Pancreas (tissue), 10 donors: ENCODE results near the gene OGFR. TPM values are rescaled to one million over a fixed set of nuclear protein-coding genes. Genes with fewer than 3 reads are reported as not detected.

Source experiments
- ATAC-seq, 4 donors: fragments of 200-7000 bp; cut with Tn5 transposase; one replicate each; pipeline versions ENCODE4 v1.8.0 to v1.9.1; 2020; ENCODE audit warnings: mild to moderate bottlenecking in 4 of 4, moderate library complexity in 4 of 4
- DNase-seq, 6 donors: peaks; one replicate each; pipeline ENCODE4 v3.0.0-alpha.2; 2020
- FAIRE-seq: peaks from 2 replicates; lab custom pipeline; 2012; peaks lifted over from hg19 to GRCh38; lab: Jason Lieb, UNC
- H3K27ac ChIP-seq, 4 donors: fragments of 200-600 bp; sonication (generic); 1 replicate in 3 of 4; 2 replicates in 1 of 4; pipeline versions ENCODE4 v1.5.0 to v1.8.0; 2020
- H3K27me3 ChIP-seq, 4 donors: fragments of 200-600 bp; one replicate each; pipeline ENCODE4 v1.8.0; 2021
- H3K36me3 ChIP-seq, 3 donors: fragments of 200-600 bp; sonication (generic) in 1 of 3; one replicate each; pipeline versions ENCODE4 v1.5.0 to v1.8.0; 2020 to 2021
- H3K4me1 ChIP-seq, 3 donors: fragments of 200-600 bp; one replicate each; pipeline ENCODE4 v1.8.0; 2021
- H3K4me3 ChIP-seq, 4 donors: fragments of 200-600 bp; sonication (generic) in 2 of 4; one replicate each; pipeline versions ENCODE4 v1.5.0 to v1.8.0; 2020 to 2021
- H3K9me3 ChIP-seq, 4 donors: fragments of 200-600 bp; one replicate each; pipeline ENCODE4 v1.8.0; 2021
- CTCF ChIP-seq, 4 donors: fragments of 200-600 bp; sonication (generic) in 3 of 4; IDR thresholded peaks; one replicate each; pipeline versions ENCODE4 v1.5.0 to v1.8.0; 2021; ENCODE audit warnings: antibody characterized with exemption in 4 of 4
- WGBS, 2 donors: extraction: QIAGEN DNeasy Blood & Tissue Kit; methylation state at CpG; one replicate each; pipeline ENCODE4 v1.1.7; 2013; 5-methylcytosine and 5-hydroxymethylcytosine counted together
- intact Hi-C, 3 donors: fragments of 100-400 bp; cut with DNase I; formaldehyde crosslinking; loops; one replicate each; pipeline versions ENCODE4 v1.11.1 to v1.14.2; 2022
- polyA plus RNA-seq, 2 donors: library from polyadenylated mRNA; stranded (reverse); fragments of 200-250 nt; gene quantifications; one replicate each; pipeline ENCODE4 v1.2.3, GENCODE V29; 2013
- total RNA-seq, 6 donors: library from RNA; stranded (reverse); fragmentation: NEBNext Ultra II Directional in 4 of 6; extraction: Animal tissue kit (Norgen Biotek cat#: 25700) in 4 of 6; gene quantifications; one replicate each; pipeline versions ENCODE4 v1.2.1 to v1.2.4, GENCODE V29; 2021 to 2023
- donor health status: healthy with polysubstance abuse.
- donor health status: DM: no; HTN: no; CAD: no; lungs with moderate emphysema.
- donor health status: DM: no; HTN: no; CAD: no.
- donor health status: control.
- donor health status: control.
- donor health status: Bipolar disorder and iron deficiency.
- donor health status: DM: yes; HTN: yes; CAD: no.
- donor health status: DM: no; HTN: no; CAD: no.
- donor health status: DM: no; HTN: no; CAD: no.
- donor health status: DM: yes; HTN: yes; CAD: no.

Gene OGFR
- total and polyA plus RNA-seq, 8 donors: 18.1 to 79.5 (median 23.0) TPM

GRCh38 chr20:62774762-62775161 lies 29.9 kb upstream of the OGFR start:
- H3K9me3 ChIP-seq: no peaks in the 10 kb centered on the region
- no peaks in the 10 kb centered on the region for H3K4me1 ChIP-seq
- no peaks in the 10 kb centered on the region for H3K27me3 ChIP-seq
- no peak for TF ChIP-seq CTCF (IDR thresholded peaks at IDR 0.05)
- ATAC-seq (no peak), DNase-seq (peak in 1 of 6 donors; percentile 14), FAIRE-seq (no peak)
- 52 to 62% methylated on average over 8 of the region's 8 CpGs for WGBS, 2 donors
- intact Hi-C loops: no loop called here
- H3K36me3 ChIP-seq: no peaks in the 10 kb centered on the region
- no peak overlapping the region for H3K4me3 ChIP-seq
- no peak overlapping the region for H3K27ac ChIP-seq

DNA sequence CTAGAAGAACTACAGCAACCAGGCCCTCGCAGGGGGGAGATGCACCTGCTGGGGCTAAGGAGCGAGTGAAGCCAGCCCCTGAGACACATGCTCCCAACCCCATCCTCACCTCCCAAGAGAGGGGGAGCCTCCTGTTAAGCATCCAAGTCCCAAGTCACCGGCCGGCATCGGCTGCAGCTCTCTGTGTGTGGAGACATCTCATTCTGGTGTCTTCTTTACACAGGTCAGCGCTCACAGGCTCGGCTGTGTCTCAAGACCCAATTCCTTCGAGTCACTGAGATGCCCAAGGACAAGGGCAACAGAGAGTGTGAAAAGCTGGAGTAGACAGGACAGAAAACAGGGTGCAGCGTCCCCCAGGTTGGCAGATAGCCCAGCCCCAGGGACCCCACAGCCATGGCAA lies 29.4 kb upstream of the OGFR start:
- H3K4me3 ChIP-seq: no peak overlapping the region
- intact Hi-C loops: no loop called here
- H3K27ac ChIP-seq: no peak overlapping the region
- TF ChIP-seq CTCF (IDR thresholded peaks at IDR 0.05): no peak
- no peaks in the 10 kb centered on the region for H3K36me3 ChIP-seq
- ATAC-seq (no peak), FAIRE-seq (no peak), DNase-seq (peak in 1 of 6 donors; percentile 55)
- no peaks in the 10 kb centered on the region for H3K27me3 ChIP-seq
- H3K9me3 ChIP-seq: no peaks in the 10 kb centered on the region
- 59 to 85% methylated on average over 9 of the region's 9 CpGs for WGBS, 2 donors
- no peaks in the 10 kb centered on the region for H3K4me1 ChIP-seq

DNA sequence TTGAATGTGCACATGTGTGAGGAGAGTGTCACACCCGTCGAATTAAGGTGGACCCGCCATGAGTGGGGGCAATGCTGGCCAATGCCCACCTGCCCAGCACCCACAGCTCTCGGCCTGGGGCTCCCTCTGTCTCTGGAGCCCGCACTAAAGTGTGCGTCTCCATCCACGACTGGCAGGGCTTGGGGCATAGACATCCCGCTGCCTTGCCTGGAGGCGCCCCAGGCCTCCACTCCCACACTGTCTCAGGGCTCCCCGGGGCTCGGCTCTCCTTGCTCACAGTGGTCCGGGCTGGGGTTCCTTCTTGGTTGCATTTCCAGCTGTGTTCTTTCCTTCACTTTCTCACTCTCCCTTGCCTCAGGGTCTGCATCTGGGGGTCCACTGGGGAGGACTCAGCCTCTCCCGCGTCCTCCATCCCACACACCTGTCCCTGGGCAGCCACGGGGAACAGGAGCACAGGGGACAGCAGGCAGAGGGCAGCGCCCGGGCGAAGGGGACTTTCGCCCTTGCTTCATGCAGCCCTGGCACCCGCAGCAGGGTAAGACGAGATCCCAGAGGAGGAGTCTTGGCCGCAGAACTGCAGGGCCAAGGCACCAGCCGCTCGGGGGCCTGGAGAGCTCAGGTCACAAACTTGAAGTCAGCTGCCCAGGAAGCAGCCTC lies 28.5 kb upstream of the OGFR start:
- no peak overlapping the region for H3K4me3 ChIP-seq
- H3K9me3 ChIP-seq: no peaks in the 10 kb centered on the region
- WGBS, 2 donors: 72 to 77% methylated on average over 24 of the region's 24 CpGs
- TF ChIP-seq CTCF (IDR thresholded peaks at IDR 0.05): no peak
- H3K27ac ChIP-seq: peak overlapping the region in 2 of 4 donors; percentile 48 to 58
- no peaks in the 10 kb centered on the region for H3K36me3 ChIP-seq
- no peaks in the 10 kb centered on the region for H3K4me1 ChIP-seq
- peak in 1 of 6 donors; percentile 32 for DNase-seq
- intact Hi-C loops: no loop called here
- FAIRE-seq: no peak
- no peaks in the 10 kb centered on the region for H3K27me3 ChIP-seq
- no peak for ATAC-seq

DNA sequence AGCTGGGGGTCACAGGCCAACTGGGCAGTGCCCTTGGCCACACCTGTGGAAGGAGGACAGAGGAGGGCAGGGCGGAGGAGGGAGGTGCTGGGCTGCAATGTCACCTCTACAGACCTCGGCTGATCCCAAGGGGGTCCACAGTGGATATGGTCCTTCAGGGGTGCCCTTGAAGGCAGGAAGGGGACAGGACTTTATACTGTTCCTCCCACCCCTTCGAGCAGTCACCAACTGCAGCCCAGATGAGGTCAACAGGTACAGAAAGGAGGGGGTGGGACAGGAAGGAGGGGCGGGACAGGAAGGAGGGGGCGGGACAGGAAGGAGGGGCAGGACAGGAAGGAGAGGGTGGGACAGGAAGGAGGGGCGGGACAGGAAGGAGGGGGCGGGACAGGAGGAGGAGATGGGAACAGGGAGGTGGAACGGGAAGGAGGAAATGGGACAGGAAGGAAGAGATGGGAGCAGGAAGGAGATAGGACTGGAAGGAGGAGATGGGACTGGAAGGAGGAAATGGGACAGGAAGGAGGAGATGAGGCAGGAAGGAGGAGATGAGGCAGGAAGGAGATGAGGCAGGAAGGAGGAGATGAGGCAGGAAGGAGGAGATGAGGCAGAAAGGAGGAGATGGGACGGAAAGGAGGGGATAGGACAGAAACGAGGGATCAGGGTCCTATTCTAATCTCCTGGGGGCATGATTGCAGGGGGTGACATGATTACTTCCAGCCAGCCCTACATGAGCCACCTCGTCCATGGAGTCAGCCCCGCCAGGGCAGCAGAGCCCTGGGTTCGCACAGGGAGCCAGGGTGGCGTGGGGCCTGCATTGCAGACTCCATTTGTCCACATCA lies 27.7 kb upstream of the OGFR start:
- Histone ChIP-seq H3K27ac (peak overlapping the region in 2 of 4 donors; percentile 48 to 58), H3K27me3 (no peaks in the 10 kb centered on the region), H3K9me3 (no peaks in the 10 kb centered on the region), H3K4me1 (no peaks in the 10 kb centered on the region), H3K4me3 (no peak overlapping the region), H3K36me3 (no peaks in the 10 kb centered on the region)
- TF ChIP-seq CTCF (IDR thresholded peaks at IDR 0.05): no peak
- ATAC-seq: peak in 3 of 4 donors; percentile 35 to 60 (median 46)
- FAIRE-seq: no peak
- intact Hi-C loops: no loop called here
- WGBS, 2 donors: 60 to 62% methylated on average over 12 to 14 of the region's 14 CpGs
- peak in 2 of 6 donors; percentile 42 to 47 for DNase-seq

DNA sequence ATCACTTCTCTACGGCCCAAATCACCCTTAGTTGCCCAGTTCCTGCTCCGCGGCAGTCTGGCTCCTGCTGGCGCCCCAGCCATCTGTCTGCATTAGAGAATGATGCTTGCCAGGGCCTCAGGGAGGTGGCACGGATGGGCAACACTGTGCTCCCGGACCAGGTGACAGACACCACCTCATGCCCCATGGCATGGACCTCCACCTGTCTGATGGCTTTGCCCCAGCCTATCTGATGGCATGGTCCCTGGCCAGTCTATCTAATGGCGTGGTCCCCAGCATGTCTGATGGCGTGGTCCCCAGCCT lies 27.2 kb upstream of the OGFR start:
- 70 to 75% methylated on average over 8 of the region's 8 CpGs for WGBS, 2 donors
- ATAC-seq: no peak
- no peaks in the 10 kb centered on the region for H3K9me3 ChIP-seq
- intact Hi-C loops: no loop called here
- H3K27me3 ChIP-seq: no peaks in the 10 kb centered on the region
- H3K36me3 ChIP-seq: no peaks in the 10 kb centered on the region
- H3K4me3 ChIP-seq: no peak overlapping the region
- FAIRE-seq: no peak
- no peaks in the 10 kb centered on the region for H3K4me1 ChIP-seq
- no peak for DNase-seq
- no peak overlapping the region for H3K27ac ChIP-seq
- no peak for TF ChIP-seq CTCF (IDR thresholded peaks at IDR 0.05)
